ENCODE data around the gene ASAH2. TPM values are rescaled to one million over a fixed set of nuclear protein-coding genes. Genes with fewer than 3 reads are reported as not detected.

Gene ASAH2
- polyA plus RNA-seq, 1 donor from 2014 or later = 4.3 TPM

- TF ChIP-seq MXI1 (conservative IDR thresholded peaks at IDR 0.05; ENCODE audit: poor library complexity, severe bottlenecking) (no peak), SMC3 (conservative IDR thresholded peaks at IDR 0.05; ENCODE audit: poor library complexity) (no peak), POLR2AphosphoS5 (IDR thresholded peaks at IDR 0.05) (no peak), REST (IDR thresholded peaks at IDR 0.05; ENCODE audit: borderline replicate concordance) (no peak)
- Histone ChIP-seq H3K27me3 (ENCODE audit: insufficient read depth, low read depth, low read length) (no peaks in the 10 kb centered on the region), H3K4me2 (ENCODE audit: low read length) (no peak overlapping the region), H2AFZ (ENCODE audit: low read depth, low read length) (no peak overlapping the region), H3K4me3 (ENCODE audit: low read length) (no peak overlapping the region), H3K9me3 (ENCODE audit: low read length) (no peaks in the 10 kb centered on the region), H4K20me1 (ENCODE audit: insufficient read depth) (no peaks in the 10 kb centered on the region), H3K9me2 (ENCODE audit: insufficient read depth, low read length) (no peaks in the 10 kb centered on the region), H3K9ac (ENCODE audit: low read length) (no peak overlapping the region), H3K79me2 (replicated peaks; ENCODE audit: insufficient read depth, low read length) (no peaks in the 10 kb centered on the region), H3F3A (ENCODE audit: insufficient read depth, low read length, poor library complexity, severe bottlenecking) (no peaks in the 10 kb centered on the region), H3K36me3 (ENCODE audit: insufficient read depth, low read length) (no peaks in the 10 kb centered on the region), H3K27ac (ENCODE audit: low read length) (no peak overlapping the region)
Measured at GRCh38 chr10:50221470-50221869, 29.8 kb downstream of the ASAH2 start.

GRCh38 chr10:50219646-50220045 is 31.7 kb downstream of the ASAH2 start:
- H3K27me3 ChIP-seq (ENCODE audit: insufficient read depth, low read depth, low read length) = no peaks in the 10 kb centered on the region
- no peak overlapping the region for H3K4me2 ChIP-seq (ENCODE audit: low read length)
- no peak for TF ChIP-seq TAF1 (IDR thresholded peaks at IDR 0.05; ENCODE audit: low read depth)
- no peak for TF ChIP-seq EP300 (conservative IDR thresholded peaks at IDR 0.05; ENCODE audit: poor library complexity, severe bottlenecking)
- no peak for TF ChIP-seq REST (IDR thresholded peaks at IDR 0.05; ENCODE audit: borderline replicate concordance)
- no peaks in the 10 kb centered on the region for H4K20me1 ChIP-seq (ENCODE audit: insufficient read depth)
- H2AFZ ChIP-seq (ENCODE audit: low read depth, low read length) = no peak overlapping the region
- no peak overlapping the region for H3K4me3 ChIP-seq (ENCODE audit: low read length)
- H3F3A ChIP-seq (ENCODE audit: insufficient read depth, low read length, poor library complexity, severe bottlenecking) = no peaks in the 10 kb centered on the region
- no peaks in the 10 kb centered on the region for H3K79me2 ChIP-seq (replicated peaks; ENCODE audit: insufficient read depth, low read length)
- no peaks in the 10 kb centered on the region for H3K9me2 ChIP-seq (ENCODE audit: insufficient read depth, low read length)
- H3K36me3 ChIP-seq (ENCODE audit: insufficient read depth, low read length) = no peaks in the 10 kb centered on the region
- no peak overlapping the region for H3K27ac ChIP-seq (ENCODE audit: low read length)
- H3K9ac ChIP-seq (ENCODE audit: low read length) = no peak overlapping the region
- no peaks in the 10 kb centered on the region for H3K9me3 ChIP-seq (ENCODE audit: low read length)

GRCh38 chr10:50219200-50219599 is 32.1 kb downstream of the ASAH2 start:
- Histone ChIP-seq H3K9ac (ENCODE audit: low read length) (no peak overlapping the region), H3K4me3 (ENCODE audit: low read length) (no peak overlapping the region), H3K79me2 (replicated peaks; ENCODE audit: insufficient read depth, low read length) (no peaks in the 10 kb centered on the region), H3F3A (ENCODE audit: insufficient read depth, low read length, poor library complexity, severe bottlenecking) (no peaks in the 10 kb centered on the region), H3K27me3 (ENCODE audit: insufficient read depth, low read depth, low read length) (no peaks in the 10 kb centered on the region), H3K36me3 (ENCODE audit: insufficient read depth, low read length) (no peaks in the 10 kb centered on the region), H3K9me3 (ENCODE audit: low read length) (no peaks in the 10 kb centered on the region), H2AFZ (ENCODE audit: low read depth, low read length) (no peak overlapping the region), H3K27ac (ENCODE audit: low read length) (no peak overlapping the region), H3K9me2 (ENCODE audit: insufficient read depth, low read length) (no peaks in the 10 kb centered on the region), H3K4me2 (ENCODE audit: low read length) (no peak overlapping the region), H4K20me1 (ENCODE audit: insufficient read depth) (no peaks in the 10 kb centered on the region)
- TF ChIP-seq RAD21 (conservative IDR thresholded peaks at IDR 0.05) (no peak), POLR2AphosphoS5 (IDR thresholded peaks at IDR 0.05) (no peak)

Data from neural cell (in vitro differentiated cells).